GM18861 (cell line): ENCODE data around the gene CSNK1G1.
A peak's percentile ranks its signal among the peaks of the same experiment; 100 is the strongest.

ENCODE experiments used
- ATAC-seq: cut with Tn5 transposase; IDR thresholded peaks from one replicate; pipeline ENCODE4 v1.9.1; 2021; ENCODE audit not compliant: unreplicated experiment

Gene CSNK1G1

GRCh38 chr15:64205202-64205601 is 150.8 kb downstream of the CSNK1G1 start:
- ATAC-seq, result no peak

DNA sequence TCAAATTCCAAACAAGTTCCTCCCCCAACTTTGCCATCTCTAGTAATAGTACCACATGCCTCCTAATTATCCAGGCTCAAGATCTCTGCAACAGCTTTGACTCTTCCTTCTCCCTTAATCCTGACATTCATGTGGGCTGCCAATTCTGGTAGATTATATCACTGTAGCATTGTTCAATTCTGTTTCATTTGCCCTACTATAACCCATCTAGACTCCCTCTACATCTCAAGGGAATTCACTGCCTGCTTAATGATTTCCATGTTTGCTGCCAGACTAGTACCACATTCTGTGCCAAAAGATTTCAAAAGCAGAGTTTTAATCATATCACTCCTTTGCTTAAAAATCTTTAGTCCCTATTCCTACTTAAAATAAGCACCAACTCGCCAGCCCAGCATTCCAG is 158.5 kb downstream of the CSNK1G1 start:
- no peak for ATAC-seq

DNA sequence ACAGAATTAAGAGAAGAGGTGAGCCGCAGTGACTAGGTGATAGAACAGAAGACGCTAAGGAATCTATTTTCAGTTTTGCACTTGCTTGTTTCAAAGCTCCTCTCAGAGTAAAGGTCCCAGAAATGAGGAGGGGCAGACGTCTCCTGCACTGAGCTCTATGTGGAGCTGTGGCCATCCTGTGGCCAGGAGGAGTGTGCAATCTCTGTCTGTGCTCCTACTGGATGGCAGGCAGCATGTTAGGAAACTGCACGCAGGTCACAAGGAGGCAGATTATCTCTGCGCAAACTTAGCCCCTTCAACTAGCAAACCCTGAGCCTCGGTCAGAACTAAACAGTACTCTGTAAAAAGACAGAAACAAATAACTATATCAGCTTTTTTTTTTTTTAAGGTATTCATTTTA is 162.0 kb downstream of the CSNK1G1 start:
- ATAC-seq, result no peak

- no peak for ATAC-seq
These were observed 163.8 kb downstream of the CSNK1G1 start for GRCh38 chr15:64191971-64192830.

GRCh38 chr15:64187396-64188191 is 168.4 kb downstream of the CSNK1G1 start:
- no peak for ATAC-seq

- no peak for ATAC-seq
These were observed 170.6 kb downstream of the CSNK1G1 start for GRCh38 chr15:64185146-64185911.

- ATAC-seq, result no peak
These were observed 173.1 kb downstream of the CSNK1G1 start for GRCh38 chr15:64182859-64183370.

- ATAC-seq, result peak; percentile 62
These were observed 175.6 kb downstream of the CSNK1G1 start for GRCh38 chr15:64180235-64180824.

- no peak for ATAC-seq
These were observed 189.7 kb downstream of the CSNK1G1 start for GRCh38 chr15:64166102-64166890.

GRCh38 chr15:64164436-64164835 is 191.5 kb downstream of the CSNK1G1 start:
- no peak for ATAC-seq

- no peak for ATAC-seq
These were observed 192.2 kb downstream of the CSNK1G1 start for GRCh38 chr15:64163659-64164362.

DNA sequence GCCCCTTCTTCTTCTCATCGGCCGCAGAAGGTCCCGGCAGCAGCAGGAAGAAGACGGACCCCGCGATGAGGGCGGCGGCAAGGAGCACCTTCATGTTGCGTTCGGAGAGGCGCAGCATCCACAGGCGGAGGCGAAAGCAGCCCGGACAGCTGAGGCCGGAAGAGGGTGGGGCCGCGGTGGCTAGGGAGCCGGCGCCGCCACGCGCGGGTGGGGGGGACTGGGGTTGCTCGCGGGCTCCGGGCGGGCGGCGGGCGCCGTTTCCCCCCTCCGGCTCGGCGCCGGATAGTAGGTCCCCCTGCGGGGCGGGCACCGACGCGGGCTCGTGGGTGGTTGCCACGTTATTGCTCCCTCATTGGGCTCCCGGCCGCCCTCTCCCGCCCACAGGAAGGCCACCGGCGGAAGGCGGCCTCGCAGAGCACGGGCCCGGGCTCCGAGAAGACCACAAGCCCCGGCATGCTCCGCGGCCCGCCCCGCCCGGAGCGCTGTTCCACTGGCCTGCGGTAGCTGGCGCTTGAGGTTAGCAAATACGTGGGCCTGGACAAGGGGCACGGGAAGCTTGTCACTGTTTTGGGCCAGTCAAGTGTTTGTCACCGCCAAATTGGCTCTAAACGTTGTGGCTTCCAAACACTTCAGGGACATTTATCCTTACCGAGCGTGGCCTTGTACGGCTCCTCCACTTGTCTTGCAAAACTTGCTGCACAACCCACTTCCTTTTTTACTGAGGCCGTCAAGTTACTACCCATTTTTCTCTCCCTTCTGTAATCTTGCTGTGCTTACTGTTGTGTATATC is 192.9 kb downstream of the CSNK1G1 start, which contains the start of gene PPIB:
PPIB (minus strand) TSS at position 154 of the 790 bp plus-strand sequence; CDS start at position 118, 36 bp downstream.
- peak; percentile 88 for ATAC-seq

GRCh38 chr15:64162478-64162868 is 193.5 kb downstream of the CSNK1G1 start:
- peak; percentile 1 for ATAC-seq

DNA sequence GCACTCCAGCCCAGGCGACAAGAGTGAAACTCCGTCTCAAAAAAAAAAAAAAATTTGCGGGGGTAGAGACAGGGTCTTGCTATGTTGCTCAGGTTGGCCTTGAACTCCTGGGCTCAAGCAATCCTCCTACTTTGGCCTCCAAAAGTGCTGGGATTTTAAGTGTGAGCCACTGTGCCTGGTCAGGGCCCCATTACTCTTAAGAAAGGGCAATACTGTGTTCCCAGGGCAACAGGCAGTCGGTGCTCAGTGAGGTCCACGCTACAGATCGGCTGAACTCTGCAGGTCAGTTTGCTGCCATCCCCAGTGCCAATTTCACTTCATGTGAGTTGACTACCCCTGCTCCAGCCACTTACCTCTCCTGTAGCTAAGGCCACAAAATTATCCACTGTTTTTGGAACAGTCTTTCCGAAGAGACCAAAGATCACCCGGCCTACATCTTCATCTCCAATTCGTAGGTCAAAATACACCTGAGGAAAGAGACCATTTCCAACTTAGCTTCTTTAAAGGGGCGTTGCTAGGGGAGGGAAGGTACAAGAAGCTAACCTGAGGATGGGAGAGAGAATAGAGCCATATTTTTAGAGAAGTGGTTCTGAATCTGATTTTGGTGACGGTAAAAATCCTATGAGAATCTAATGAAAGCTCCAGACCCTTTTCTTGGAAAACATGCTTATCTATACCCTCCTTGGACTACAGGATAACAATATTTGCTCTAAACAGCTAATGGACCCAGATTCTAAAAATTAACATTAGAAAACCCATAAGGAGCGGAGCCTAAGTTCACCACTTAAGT is 194.1 kb downstream of the CSNK1G1 start:
- ATAC-seq, result no peak

DNA sequence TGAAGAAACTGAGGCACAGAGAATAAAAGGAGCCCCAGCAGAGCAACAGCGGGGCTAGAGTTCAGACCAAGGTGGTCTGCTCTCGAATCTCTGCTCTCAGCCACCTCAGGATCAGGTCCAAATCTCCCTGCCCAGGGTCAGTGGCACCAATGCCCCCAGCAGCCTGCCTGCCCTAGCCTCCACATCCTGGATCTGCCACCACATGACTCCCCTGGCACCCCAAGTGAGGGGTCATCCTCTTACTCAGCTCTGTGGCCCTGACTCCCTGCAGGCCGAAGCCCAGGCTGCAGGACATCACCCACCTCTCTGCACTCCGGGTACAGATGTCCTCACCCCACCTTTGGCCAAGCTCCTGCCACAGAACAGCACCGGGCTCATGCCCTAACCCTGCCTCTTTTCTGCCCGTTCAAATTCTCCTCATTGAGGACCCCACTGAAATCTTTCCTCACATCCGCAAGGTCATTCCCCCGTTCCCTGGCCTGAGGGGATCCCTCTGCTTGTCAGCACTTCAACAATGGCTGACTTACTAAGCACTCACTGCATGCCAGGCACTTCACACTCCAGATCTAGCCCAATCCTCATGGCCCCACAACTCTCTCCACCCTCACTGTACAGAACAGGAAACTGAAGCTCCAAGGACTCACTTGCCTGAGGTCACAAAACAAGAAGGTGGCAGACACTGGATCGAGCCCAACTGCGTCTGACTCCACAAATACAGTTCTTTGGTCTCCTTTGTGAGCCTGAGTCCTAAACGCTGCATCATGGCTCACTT is 197.4 kb downstream of the CSNK1G1 start:
- ATAC-seq, result no peak

- ATAC-seq, result no peak
These were observed 198.3 kb downstream of the CSNK1G1 start for GRCh38 chr15:64157599-64158125.
